ENCODE data around the gene NDST3.

NDST3 gene

DNA sequence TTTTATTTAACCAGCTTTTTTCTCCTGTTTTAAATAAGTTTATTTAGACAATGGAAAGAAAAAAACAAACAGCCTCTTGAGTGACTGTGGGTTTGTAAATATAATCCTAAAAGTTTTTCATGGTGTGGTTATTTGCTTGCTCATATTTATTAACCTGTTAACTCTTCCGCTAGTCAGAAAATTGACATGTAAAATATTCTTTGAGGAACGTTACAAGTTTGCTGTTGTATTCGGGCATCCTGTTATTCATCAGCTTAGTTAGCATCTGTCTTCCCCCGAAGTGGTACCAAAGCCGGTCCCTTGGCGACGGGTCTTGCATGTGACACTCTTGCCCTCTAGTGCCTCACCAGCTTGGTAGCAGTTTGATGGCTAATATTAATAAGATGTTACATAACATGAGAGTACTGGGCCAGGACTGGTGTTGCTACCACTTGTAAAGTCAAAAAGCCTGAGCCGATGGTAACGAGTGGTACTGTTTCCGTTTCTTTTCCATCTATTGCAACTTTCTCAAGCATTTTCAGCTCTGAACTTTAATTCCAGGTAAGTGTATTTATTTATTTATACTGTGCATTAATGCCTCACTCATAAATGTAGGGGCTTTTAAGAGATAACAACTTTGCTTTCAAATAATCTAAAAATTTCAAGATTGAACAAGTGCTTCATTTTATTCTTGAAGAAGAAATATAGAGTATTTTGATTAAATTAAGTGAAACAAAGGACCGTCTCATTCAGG is at the start of gene NDST3:
TSS of gene NDST3 (plus strand) at position 434 of the 733 bp plus-strand sequence. CDS start 19,425 bp downstream, outside the sequence.
- peak; percentile 18 for DNase-seq

DNA sequence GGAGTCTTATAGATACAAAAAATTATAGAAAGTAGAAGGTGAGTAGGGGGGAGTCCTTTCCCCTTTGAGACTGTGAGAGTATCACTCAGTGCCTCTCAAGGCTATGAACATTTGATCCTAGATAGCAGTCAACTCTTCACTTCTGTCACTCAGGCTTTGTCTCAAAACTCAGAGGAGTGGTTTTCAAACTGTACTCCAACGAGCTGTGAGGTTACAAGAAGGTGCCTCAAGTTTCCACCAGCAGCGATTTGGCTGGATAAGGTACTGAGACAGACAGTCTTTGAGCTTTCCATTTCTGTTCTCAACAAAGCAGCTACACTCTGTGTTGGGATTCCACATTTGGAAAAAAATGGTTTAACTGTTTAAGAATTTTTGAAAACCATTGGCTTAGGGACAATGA is 48.0 kb upstream of the NDST3 start:
- no peak for DNase-seq

DNA sequence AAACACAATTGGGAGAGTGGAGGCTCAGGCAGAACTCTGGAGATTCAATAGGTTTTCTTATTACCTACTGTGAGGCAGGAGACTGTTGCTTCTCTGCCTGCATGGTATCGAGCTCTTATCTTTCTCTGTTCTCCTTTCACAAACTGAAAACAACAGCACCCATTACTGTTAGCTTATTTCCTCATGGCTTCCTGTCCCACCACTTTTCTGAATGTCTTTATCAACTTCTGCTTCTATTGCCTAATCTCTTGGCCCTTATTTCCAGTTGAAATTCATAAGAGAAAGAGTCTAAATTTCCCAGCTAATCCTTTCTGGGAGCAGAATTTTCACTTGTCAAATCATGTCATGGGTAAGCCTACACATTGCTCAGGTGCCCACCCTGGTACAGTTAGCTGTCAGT is 46.8 kb upstream of the NDST3 start:
- DNase-seq, result no peak

DNA sequence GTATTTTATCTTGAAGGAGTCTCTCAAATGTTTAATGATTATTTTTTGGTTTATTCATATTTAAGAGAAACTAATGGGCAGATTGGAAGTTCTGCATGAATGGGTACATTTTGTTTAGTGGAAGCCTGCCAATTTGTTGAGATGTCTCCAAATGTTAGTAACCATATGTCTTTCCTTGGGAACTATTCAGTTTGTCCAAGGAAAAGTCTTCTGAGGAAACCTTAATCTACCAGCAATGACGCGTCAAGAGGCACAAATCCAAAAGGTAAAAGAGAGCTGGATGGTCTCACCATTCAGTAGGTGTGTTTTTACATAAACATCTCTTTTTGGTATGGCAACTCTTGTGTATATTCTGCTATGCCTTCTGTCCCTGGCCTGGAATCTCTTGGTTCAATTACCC is 37.4 kb upstream of the NDST3 start:
- no peak for DNase-seq

DNA sequence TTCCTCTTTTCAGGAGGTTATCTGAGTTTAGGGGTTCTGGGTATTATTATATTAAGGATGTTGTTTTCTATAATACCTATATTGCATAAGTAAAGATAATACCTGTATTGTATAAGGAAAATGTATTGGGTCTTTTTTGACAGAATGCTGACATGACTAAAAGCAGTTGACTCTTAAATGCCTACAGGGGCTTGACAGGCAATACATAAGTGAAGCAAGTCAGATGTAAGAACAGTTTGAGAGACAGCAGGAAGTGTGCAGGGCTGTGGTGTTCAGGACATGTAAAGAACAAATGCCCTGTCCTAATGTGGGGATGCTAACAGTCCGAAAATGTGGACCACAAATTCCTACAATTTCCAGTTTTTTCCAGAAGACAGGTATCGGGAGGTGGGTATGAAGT is 30.2 kb upstream of the NDST3 start:
- DNase-seq, result no peak

DNA sequence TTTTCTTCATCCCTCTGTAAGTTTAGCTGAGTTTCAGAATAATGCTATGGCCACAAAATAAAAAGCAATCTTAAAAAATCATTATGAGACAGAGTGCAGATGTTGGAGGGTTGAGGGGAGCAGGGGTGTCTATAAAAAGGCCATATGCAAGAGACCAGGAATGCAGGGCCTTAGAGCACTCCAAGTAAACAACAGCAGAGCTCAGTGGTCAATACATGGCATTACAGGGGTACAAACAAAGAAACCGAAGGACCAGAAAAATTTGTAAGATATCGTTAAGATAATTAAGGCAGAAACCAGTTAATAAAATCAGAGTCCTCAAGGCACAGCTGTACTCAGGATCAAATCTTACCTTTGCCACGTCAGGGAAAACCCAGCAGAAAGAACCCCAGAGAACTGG is 28.4 kb upstream of the NDST3 start:
- DNase-seq, result no peak

DNA sequence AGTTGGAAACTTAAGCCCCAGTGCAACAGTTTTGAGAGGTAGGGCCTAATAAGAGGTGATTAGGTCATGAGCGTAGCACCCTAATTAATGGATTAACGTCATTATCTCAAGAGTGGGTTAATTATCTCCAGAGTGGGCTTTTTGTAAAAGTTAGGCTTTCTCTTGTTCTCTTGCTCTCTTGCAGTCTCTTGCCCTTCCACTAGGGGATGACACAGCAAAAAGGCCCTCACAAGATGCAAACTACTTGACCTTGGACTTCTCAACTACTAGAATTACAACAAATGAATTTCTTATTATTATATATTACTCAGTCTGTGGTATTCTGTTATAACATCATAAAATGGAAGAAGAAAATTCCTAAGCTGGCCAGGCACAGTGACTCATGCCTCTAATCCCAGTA is 22.1 kb upstream of the NDST3 start:
- no peak for DNase-seq

DNA sequence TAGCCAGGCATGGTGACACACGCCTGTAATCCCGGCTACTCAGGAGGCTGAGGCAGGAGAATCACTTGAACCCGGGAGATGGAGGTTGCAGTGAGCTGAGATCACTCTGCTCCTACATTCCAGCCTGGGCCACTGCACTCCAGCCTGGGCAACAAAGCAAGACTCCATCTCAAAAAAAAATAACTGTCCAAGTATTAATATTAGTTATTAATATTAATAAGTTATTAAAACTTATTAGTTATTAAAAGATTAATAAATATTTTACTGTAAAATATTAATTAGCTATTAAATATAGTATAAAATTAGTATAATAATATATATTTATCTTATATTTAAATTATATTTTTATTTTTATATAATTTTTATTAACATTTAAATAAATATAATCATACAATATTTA is 19.5 kb upstream of the NDST3 start:
- DNase-seq, result no peak

DNA sequence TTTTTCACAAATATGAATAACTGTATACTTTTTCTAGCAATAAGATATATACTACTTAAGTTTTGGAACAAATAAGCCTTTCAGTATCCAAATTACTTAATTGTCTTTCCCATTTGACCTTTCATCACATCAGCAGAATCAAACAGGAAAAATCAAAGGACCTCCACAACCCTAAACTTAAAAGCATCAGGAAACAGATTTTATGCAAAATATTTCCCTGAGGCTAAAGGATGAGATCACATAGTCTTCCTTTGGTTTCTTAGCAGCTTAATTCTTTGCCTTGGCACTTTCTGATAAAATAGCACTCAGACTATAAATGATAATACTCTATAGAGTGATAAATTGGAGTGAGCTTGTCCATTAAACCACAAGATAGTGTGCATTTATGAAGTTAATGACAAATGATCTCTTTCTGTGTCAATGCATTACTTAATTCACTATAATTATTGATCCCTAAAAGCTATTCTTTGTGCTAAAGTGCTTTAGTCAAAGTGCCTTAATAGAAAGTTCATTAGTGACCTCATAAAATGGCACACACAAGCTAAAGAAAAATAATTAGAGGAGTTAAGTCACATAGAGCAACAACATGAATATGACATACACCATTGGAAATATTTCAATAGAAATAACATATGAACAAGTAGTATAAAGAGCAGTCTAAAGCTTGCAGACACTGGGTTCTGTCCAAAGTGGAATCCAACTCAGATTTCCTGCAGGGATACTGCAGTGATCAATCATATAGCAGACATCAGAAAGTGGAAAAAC is 15.7 kb upstream of the NDST3 start:
- no peak for DNase-seq

DNA sequence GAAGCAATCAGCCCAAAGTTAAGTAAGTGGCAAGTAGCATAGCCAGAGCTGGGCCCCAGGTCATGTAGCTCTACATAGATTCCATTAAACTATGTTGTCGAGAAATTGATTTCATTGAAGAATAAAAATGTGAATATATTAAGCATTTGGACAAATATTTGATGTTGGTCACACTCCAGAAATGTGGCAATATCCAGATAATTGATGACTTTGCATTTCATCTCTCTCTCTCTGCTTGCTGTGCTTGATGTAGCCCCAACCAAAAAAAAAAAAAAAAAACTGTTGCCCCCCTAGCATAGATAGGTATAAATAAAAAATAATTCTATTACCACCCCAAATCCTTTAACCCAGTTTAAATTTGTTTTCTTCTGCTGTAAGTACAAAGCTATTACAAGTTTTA is 7.5 kb upstream of the NDST3 start:
- no peak for DNase-seq

DNA sequence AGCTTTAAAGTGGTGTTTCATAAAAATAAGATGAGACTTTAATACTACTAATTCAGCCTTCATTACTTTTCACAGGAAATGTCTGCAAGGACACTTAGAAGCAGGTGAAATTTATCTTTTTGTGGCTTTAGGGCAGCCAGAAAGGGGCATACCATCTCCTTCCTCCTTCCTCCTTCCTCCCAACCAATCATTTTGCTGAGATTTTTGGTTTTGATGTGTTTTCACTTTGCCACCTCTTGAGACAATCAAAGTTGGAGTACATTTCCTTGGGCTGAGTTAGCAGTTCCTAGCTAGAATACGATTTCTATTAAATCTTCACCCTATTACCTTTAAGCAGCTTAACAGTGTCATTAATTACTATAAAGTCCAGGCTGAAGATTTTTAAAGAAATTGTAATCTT is 5.1 kb upstream of the NDST3 start:
- DNase-seq, result no peak

DNA sequence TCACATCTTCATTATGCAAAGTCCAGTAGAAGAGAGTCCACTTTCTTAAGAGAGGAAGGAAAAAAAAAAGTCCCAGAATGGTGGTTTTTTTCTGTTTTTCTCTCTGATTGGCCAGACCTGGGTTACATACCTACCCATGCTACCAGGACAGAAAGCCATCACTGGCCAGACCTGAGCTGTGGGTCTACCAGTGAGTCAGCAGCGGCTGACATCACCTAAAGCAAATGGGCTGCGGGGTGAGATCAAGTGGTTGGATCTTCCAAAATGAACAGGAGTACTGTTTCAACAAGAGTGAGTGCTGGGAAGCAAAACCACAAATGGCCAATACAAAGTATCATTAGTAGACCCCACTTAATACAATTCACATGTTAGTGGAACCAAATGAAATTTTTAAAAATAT is 1.6 kb upstream of the NDST3 start:
- DNase-seq, result no peak

DNA sequence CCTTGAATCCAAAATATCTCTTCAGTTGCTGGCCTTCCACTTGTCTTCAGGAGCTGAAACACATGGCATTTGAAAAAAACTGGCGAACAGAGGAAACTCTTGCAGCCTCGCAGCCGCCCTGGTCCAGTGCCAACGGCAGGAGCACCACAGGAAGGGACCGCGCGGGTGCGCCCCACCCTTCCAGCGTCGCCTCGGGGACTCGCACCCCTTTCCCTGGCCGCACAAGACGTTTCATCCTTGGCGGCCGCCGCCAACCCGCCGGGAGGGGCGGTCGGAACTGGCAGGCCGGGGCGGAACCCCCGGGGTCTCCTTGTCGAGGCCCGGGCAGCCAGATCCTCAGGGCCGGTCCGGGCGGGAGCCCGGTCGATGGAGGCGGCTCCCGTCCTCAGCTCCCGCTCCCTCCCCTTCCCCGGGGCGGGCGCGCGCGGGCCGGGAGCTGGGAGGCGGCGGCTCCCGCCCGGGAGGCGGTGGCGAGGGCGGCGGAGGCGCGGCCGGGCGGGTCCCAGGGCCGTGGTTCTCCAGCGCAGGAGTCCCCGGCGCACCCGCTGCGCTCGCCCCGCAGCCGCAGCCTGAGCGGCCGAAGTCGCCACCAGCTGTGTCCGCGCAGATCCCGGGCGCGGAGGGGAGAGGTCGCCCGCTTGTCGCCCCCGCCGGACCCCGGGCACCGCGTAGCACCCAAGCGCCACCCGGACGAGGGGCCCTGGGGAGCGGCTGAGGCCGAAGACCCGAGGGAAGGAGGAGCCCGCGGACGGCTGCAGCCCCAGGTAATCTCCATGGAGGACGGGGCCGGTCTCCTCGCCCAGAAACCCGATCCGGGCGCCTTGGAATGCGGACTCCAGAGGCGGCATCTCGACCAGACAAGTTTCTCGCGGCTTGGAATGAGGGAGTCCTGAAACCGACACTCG is 886 bp upstream of the NDST3 start:
- peak; percentile 4 for DNase-seq

DNA sequence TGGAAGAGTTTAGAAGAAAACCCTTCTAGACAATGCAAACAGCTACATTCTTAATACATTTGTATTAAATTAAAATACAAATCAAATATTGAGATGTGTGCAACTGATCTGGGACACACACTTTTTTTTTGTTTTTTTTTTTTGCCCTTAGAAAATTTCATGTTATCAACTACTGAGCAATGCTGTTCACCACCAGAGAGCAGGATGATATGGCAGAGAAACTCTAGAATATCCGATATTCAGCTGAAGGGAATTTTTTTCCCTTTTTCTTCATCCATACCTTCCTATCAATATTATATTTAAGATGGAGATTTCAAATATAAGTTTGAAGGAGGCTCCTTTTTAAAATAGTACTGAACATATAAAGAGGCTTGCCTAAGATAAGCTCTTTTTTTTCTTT is 1.0 kb downstream of the NDST3 start:
- no peak for DNase-seq

DNA sequence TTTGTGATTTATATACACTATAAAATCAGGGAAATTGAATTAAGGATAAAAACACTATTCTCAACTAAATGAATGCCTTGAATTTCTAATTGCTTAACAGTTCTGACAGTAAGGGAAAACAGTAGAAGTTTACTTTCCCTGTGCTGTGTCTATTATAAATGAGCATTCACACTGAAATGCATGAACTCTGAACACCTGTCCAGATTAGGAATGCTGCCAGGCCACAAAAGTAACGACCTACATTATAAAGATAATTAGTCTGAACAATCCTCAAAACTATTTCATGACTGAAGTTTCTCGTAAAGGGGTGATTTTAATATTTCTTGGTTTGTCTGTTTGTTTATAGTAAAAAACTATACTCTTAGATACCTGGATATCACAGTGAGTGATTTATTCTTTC is 2.0 kb downstream of the NDST3 start:
- DNase-seq, result no peak

DNA sequence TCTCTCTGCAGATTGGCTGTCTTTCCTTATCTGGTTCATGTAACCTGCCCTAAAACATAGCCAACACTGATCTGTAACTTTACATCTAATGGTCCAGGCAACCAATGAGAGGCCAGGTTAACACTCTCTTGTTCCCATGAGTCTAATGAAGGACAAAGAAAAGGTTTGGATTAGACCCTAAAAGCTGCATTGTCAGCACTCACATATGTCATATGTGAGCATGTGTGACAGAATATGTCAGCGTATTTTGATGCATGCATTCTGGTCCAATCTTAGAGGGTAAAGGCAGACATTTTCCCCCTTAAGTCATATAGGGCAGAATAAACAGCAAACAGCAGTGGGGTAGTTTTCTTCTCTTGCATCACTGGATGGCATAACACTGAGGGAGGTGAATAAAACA is 3.7 kb downstream of the NDST3 start:
- no peak for DNase-seq

DNA sequence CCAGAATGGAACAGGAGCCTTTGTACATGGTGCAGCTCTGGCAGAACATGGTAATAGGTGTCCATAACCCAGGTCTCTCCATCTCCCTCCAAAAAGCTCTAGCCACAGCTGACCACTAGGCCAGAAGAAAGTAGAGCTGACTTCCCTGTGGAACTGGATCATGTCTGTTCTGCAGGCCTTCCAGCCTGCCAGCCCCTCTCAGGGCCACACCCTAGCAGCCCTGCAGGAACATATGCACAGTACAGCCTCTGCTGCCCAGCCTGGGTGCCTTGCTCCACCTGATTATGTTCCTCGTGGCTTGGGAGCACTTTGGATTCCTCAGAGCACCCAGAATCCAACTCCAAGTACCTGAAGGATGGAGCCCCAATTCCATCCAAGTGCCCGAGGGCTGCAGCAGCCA is 12.0 kb downstream of the NDST3 start:
- DNase-seq, result no peak

DNA sequence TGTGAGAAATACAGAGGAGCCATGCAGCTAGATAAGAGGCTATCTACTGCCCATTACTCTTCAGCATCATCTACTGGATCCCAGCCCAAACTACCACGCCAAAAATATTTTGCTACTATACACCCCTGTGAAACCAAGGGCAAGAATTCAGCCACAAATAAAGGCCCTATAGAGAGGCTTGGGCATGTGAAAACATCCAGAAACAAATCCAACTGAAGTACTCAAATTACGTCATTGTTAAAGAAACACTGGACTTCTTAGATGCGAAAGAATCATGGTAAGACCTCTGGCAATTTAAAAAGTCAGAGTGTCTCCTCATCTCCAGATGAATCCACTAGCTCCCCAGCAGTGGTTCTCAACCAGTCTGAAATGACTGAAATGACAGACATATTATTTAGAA is 12.8 kb downstream of the NDST3 start:
- DNase-seq, result no peak

DNA sequence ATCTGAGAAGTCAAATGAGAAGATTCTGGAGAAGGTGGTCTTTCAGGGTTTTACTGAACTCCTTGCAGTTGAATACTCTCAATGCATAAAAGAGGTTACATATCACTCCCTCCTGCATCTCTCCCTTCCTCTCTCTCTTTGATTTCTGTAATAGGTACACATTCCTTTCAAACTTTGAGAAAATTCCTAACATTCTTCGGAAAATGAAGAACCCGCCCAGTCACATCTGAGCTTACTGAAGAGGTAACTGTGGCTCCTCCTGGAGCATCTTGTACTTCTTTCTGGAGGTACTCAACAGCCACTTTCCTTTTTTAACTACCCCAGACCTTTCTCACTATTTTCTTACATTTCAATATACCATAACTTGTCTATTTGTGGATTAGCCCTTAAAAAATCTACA is 24.7 kb downstream of the NDST3 start:
- DNase-seq, result no peak

DNA sequence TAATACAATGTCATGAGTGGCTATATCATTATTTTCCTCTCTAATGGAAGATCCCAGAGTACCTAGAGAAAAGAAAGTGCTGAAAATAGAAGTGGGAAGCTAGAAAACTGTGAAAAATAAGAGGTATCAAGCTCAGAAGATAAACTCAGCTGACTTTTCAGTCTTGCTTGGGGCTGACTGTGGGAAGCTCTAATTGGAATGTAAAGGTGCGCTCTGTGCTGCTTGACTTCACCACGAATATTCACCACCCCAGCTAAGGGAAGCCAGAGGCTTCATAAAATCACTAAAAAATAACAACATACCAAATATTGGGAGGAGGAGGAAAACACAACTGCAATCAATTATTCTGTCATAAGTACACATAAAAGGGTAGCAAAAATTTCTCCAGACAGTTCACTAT is 25.1 kb downstream of the NDST3 start:
- no peak for DNase-seq

DNA sequence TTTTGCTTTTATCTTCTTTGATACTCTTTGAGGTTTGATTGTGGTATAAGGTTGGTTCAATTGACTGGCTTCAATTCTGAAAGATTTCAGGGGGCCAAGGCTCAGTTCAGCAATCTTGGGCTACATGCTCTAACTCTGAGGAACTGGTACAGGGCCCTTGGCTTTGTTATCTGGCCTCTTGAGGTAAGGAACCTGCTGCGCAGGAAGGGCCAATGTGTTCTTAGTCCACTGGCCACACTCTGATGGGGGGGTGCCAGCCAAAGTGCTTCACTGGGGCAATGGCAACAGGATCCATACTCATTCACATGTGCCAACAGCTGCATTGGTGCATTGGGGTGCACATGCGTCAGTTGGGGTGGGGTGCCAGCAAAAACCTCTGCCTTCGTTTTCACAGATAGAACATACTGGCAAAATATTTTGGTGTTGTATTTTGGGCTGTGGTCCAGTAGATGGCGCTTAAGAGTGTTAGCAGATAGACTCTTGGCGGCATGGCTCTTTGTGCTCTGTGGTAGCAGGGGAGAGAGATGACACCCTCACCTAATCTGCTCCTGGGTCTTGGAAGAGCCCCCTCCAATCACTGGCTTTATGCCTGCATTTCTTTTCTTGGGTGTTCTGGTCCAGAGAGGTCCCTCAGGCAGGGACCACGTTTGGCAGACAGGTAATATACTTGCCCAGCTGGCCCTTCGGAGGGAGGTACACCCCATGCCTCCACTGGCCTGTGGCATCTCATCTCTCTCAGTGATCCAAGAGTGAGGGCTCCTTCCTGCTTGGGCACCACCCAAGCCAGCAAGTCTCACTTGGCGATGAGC is 42.9 kb downstream of the NDST3 start:
- DNase-seq, result no peak

DNA sequence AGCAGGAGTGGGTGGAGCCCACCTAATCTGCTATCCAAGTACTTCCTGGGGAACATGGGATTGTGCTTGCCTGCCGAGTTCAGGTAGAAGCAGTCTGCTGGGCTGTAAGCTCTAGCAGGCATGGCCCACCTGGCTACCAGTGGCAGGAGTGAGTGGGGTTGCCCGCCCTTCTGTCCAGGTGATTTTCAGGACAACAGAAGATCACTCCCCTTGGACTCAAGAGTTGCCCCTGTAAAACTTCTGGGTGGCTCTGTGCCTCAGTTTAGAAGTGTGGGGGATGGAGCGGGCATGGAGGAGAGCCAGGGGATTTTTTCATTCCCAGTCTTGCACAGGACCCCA is 43.5 kb downstream of the NDST3 start:
- no peak for DNase-seq

DNA sequence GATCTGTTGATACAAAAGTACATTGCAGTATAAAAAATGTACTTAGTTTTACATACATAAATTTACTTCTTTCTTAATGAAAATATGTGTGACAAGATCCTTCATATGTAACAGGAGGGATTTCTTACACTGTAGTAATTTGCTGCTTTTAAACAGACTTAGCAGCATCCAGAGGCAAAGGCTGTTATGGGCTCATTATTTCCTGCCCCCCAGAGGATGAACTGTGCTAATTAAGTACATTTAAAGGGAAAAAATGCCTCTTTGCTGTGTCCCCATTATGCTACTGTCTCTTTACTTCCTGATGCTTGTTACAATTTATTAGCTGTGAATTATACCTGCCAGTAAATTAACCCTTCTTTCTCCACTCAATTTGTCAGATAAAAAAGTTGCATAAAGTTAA is 47.1 kb downstream of the NDST3 start:
- DNase-seq, result no peak
